Measurements from ENCODE around the gene TGFB1I1. TPM values are rescaled to one million over a fixed set of nuclear protein-coding genes. Genes with fewer than 3 reads are reported as not detected.

TGFB1I1 gene
- total and polyA plus RNA-seq, 2 of the 13 experiments (the other 11 are each of a cell fraction or from before 2014, with no cell fraction given), result 0.80 to 2.9 TPM

- TF ChIP-seq ZNF407 (CRISPR knock-in tag; IDR thresholded peaks at IDR 0.05; ENCODE audit: not compliant biosample characterization) (peak; percentile 69), MLXIP (CRISPR knock-in tag; IDR thresholded peaks at IDR 0.05; ENCODE audit: borderline replicate concordance) (no peak), MIER2 (CRISPR knock-in tag; IDR thresholded peaks at IDR 0.05) (peak; percentile 64; the same call in 1 of the 2 replicates), ZNF460 (CRISPR knock-in tag; IDR thresholded peaks at IDR 0.05; ENCODE audit: borderline replicate concordance) (peak; percentile 37; the same call in 1 of the 2 replicates), EED (CRISPR knock-in tag; IDR thresholded peaks at IDR 0.05) (no peak), MED13 (CRISPR knock-in tag; IDR thresholded peaks at IDR 0.05) (no peak), ZNF773 (CRISPR knock-in tag; IDR thresholded peaks at IDR 0.05; ENCODE audit: borderline replicate concordance) (no peak), ZNF354B (CRISPR knock-in tag; IDR thresholded peaks at IDR 0.05) (no peak), SRY (CRISPR knock-in tag; IDR thresholded peaks at IDR 0.05) (0 out of 2 replicates have a peak, but pooled peaks have one; percentile 51), POGK (CRISPR knock-in tag; conservative IDR thresholded peaks at IDR 0.05) (peak; percentile 57; the same call in 1 of the 2 replicates), LRRFIP1 (CRISPR knock-in tag; conservative IDR thresholded peaks at IDR 0.05) (no peak)
Observed at GRCh38 chr16:31453255-31454204, 18.4 kb upstream of the TGFB1I1 start (continued).
